Esophagus squamous epithelium (tissue), 5 donors: ENCODE measurements around the gene ARMC9. TPM values are rescaled to one million over a fixed set of nuclear protein-coding genes. Genes with fewer than 3 reads are reported as not detected.
A peak's percentile ranks its signal among the peaks of the same experiment; 100 is the strongest.

Experiments
- DNase-seq: peaks from one replicate; lab custom pipeline; 2025; lab: John Stamatoyannopoulos, UW
- H3K27ac ChIP-seq, 4 donors: fragments of 200-600 bp; sonication (generic); one replicate each; pipeline ENCODE4 v1.5.1; 2016 to 2019; ENCODE audit warnings: mild to moderate bottlenecking in 1 of 4
- H3K27me3 ChIP-seq, 4 donors: fragments of 200-600 bp; sonication (generic); 1 replicate in 3 of 4; 2 replicates in 1 of 4; pipeline versions ENCODE4 v1.5.1 to v1.6.0; 2017 to 2021; ENCODE audit warnings: antibody characterized with exemption in 1 of 4
- H3K36me3 ChIP-seq, 3 donors: fragments of 200-600 bp; sonication (generic); one replicate each; pipeline ENCODE4 v1.5.1; 2016 to 2019
- H3K4me1 ChIP-seq, 3 donors: fragments of 200-600 bp; sonication (generic); one replicate each; pipeline ENCODE4 v1.5.1; 2017 to 2019
- H3K4me3 ChIP-seq, 4 donors: fragments of 200-600 bp; sonication (generic); 1 replicate in 3 of 4; 2 replicates in 1 of 4; pipeline ENCODE4 v1.5.1; 2016 to 2019; ENCODE audit warnings: mild to moderate bottlenecking in 2 of 4, moderate library complexity in 1 of 4
- H3K9me3 ChIP-seq, 3 donors: fragments of 200-600 bp; sonication (generic); one replicate each; pipeline ENCODE4 v1.5.1; 2016 to 2019
- CTCF ChIP-seq, 6 experiments: fragments of 450-650 bp in 4 of 6; fragments of 200-600 bp in 2 of 6; sonication (generic) in 2 of 6; IDR thresholded peaks; one replicate each; pipeline ENCODE4 v1.5.1; 2016 to 2019; ENCODE audit warnings: antibody characterized with exemption in 6 of 6, mild to moderate bottlenecking in 4 of 6, moderate library complexity in 4 of 6
- POLR2A ChIP-seq, 4 donors: fragments of 450-650 bp; IDR thresholded peaks; one replicate each; pipeline ENCODE4 v1.6.1; 2017; ENCODE audit warnings: antibody characterized with exemption in 4 of 4, mild to moderate bottlenecking in 4 of 4, moderate library complexity in 3 of 4
- WGBS, 2 donors: methylation state at CpG; one replicate each; pipeline ENCODE4 v1.1.5; 2018; 5-methylcytosine and 5-hydroxymethylcytosine counted together
- intact Hi-C: fragments of 100-400 bp; cut with DNase I; formaldehyde crosslinking; loops from one replicate; pipeline ENCODE4 v1.15.0; 2022
- total RNA-seq, 4 donors: library from RNA; depleted of rRNA; stranded (reverse); fragments of >200 nt; gene quantifications; one replicate each; pipeline ENCODE4 v1.1.0, GENCODE V29; 2016
- donor health status: DM: yes; HTN: yes; CAD: no.

The ARMC9 gene
- total RNA-seq, 4 donors from 2014 or later: 2.1 to 13.9 (median 3.9) TPM

- intact Hi-C loops: loop anchor here (10.0 kb wide), 1 partner anchor 167 kb away; the partner anchor contains the start of gene B3GNT7
- no peak for DNase-seq
- H3K4me1 ChIP-seq: peaks cover 0 to 17% (median 4%) of the 10 kb centered on the region in 3 donors
- 85 to 98% methylated on average over 7 to 8 of the region's 9 CpGs for WGBS, 2 donors
- no peak overlapping the region for H3K4me3 ChIP-seq
- H3K27me3 ChIP-seq: no peaks in the 10 kb centered on the region
- H3K36me3 ChIP-seq: no peaks in the 10 kb centered on the region
- H3K27ac ChIP-seq: peak overlapping the region in 3 of 4 donors; percentile 59 to 71 (median 68)
- no peak for TF ChIP-seq POLR2A (IDR thresholded peaks at IDR 0.05)
- no peak for TF ChIP-seq CTCF (IDR thresholded peaks at IDR 0.05)
- H3K9me3 ChIP-seq: no peaks in the 10 kb centered on the region
Observed at GRCh38 chr2:231228223-231228622, 29.8 kb downstream of the ARMC9 start.

GRCh38 chr2:231228974-231229529 lies 30.6 kb downstream of the ARMC9 start:
- intact Hi-C loops: loop anchor here (10.0 kb wide), 1 partner anchor 166 kb away; the partner anchor contains the start of gene B3GNT7

GRCh38 chr2:231235217-231235616 lies 36.8 kb downstream of the ARMC9 start:
- no peak for TF ChIP-seq CTCF (IDR thresholded peaks at IDR 0.05)
- no peak for TF ChIP-seq POLR2A (IDR thresholded peaks at IDR 0.05)
- Histone ChIP-seq H3K9me3 (no peaks in the 10 kb centered on the region), H3K4me3 (no peak overlapping the region), H3K36me3 (peaks cover 0 to 16% (median 0%) of the 10 kb centered on the region in 3 donors), H3K27me3 (no peaks in the 10 kb centered on the region), H3K4me1 (no peaks in the 10 kb centered on the region), H3K27ac (no peak overlapping the region)
- WGBS, 2 donors: 87 to 98% methylated on average over 5 of the region's 5 CpGs
- intact Hi-C loops: no loop called here
- no peak for DNase-seq

More at GRCh38 chr2:231228974-231229529, 30.6 kb downstream of the ARMC9 start:
- H3K9me3 ChIP-seq: no peaks in the 10 kb centered on the region
- peaks cover 0 to 14% (median 4%) of the 10 kb centered on the region in 3 donors for H3K4me1 ChIP-seq
- H3K27me3 ChIP-seq: no peaks in the 10 kb centered on the region
- peak overlapping the region in 1 of 4 donors; percentile 19 for H3K27ac ChIP-seq
- DNase-seq: no peak
- TF ChIP-seq CTCF (IDR thresholded peaks at IDR 0.05) (no peak), POLR2A (IDR thresholded peaks at IDR 0.05) (no peak)
- H3K36me3 ChIP-seq: no peaks in the 10 kb centered on the region
- no peak overlapping the region for H3K4me3 ChIP-seq
- 68 to 76% methylated on average over 5 of the region's 5 CpGs for WGBS, 2 donors

GRCh38 chr2:231238689-231239088 lies 40.3 kb downstream of the ARMC9 start:
- TF ChIP-seq CTCF (IDR thresholded peaks at IDR 0.05) (no peak), POLR2A (IDR thresholded peaks at IDR 0.05) (no peak)
- 67 to 83% methylated on average over 2 of the region's 3 CpGs for WGBS, 2 donors
- no peak overlapping the region for H3K27ac ChIP-seq
- H3K4me3 ChIP-seq: no peak overlapping the region
- peaks cover 0 to 16% (median 0%) of the 10 kb centered on the region in 3 donors for H3K36me3 ChIP-seq
- no peaks in the 10 kb centered on the region for H3K9me3 ChIP-seq
- intact Hi-C loops: no loop called here
- H3K4me1 ChIP-seq: no peaks in the 10 kb centered on the region
- H3K27me3 ChIP-seq: no peaks in the 10 kb centered on the region
- DNase-seq: no peak

GRCh38 chr2:231239751-231240150 lies 41.3 kb downstream of the ARMC9 start:
- H3K4me3 ChIP-seq: no peak overlapping the region
- DNase-seq: no peak
- H3K9me3 ChIP-seq: no peaks in the 10 kb centered on the region
- intact Hi-C loops: no loop called here
- no peak overlapping the region for H3K27ac ChIP-seq
- TF ChIP-seq CTCF (IDR thresholded peaks at IDR 0.05) (no peak), POLR2A (IDR thresholded peaks at IDR 0.05) (no peak)
- no peaks in the 10 kb centered on the region for H3K27me3 ChIP-seq
- H3K36me3 ChIP-seq: peaks cover 0 to 16% (median 0%) of the 10 kb centered on the region in 3 donors
- WGBS, 2 donors: 90 to 100% methylated on average over 10 of the region's 10 CpGs
- H3K4me1 ChIP-seq: no peaks in the 10 kb centered on the region
